CD4-positive, alpha-beta T cell treated with Interleukin-6 for 4 hours (primary cell): Measurements from ENCODE around the gene TMF1.

Source experiments
- DNase-seq: peaks from one replicate; pipeline ENCODE4 v3.0.0-alpha.2; 2020; ENCODE audit warnings: mixed read lengths

Gene TMF1

DNA sequence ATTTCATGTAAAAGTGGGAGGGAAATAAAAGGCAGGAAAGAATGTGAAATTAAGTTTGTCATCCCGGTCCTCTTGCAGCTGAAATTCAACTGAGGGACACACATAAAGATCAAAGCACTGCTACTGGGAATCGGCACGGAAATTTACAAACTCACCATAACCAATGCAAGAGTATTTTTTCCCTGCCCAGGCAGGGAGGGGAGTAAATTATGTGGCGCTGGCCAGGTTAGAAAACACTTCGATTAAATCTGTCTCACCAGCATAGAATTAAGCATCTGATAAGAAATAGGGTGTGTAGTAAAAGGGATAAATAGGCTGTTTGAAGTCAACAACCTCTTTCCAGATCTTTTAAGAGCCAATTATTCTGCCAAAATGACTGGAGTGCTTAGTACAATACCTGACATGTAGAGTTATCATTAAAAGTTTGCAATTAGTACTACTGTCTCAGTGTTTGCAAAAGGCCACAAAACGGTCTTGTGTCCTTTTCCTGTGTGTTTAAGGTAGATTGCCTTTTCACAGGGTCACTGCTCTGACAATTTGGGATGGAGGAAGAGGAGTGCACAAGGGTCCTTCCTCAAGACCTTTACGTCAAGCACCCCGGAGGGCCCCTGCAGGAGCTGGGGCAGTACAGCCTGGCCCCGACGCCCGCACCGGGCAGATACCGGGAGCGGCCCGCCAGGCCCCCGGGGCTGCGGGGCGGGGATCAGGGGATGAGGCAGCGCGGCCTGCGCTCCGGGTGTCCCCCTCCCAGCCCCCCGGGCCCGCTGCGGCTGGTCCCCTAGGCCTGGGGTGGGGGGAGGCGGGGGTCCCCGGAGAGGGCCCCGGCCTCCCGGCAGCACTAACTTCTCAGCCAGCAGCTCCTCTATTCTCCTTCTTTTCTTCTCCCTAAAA, 27.4 kb upstream of the TMF1 start:
- peak; percentile 14 for DNase-seq

DNA sequence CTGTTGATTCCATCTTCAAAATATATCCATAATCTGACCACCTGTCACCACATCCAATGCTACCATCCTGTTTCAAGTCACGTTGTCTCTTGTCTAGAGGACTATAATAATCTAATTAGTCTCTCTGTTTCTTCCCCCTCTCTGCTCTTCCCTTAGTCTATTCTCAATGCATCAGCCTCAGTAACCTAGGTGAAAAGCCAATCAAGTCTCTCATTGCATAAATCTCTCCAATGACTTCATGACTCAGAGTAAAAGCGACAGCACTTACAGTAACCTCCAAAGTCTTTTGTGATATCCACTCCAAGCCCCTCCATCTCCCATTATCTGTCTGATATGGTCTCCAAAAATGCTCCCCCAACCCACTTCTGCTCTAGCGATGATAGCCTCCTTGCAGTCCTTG, 20.8 kb upstream of the TMF1 start:
- DNase-seq = no peak

DNA sequence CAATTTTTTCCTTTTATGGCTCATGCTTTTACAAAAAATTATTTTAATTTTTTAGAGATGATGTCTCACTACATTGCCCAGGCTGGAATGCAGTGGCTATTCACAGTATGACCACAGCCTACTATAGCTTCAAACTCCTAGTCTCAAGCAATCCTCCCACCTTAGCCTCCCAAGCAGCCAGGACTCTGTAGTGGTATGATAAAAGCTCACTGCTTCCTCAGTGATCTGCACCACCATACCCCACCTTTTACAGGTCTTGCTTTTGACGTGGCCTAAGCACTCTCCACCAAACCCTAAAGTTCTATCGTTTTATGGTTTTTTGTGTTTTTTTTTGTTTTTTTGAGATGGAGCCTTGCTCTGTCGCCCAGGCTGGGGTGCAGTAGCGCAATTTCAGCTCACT, 14.0 kb upstream of the TMF1 start:
- no peak for DNase-seq

DNA sequence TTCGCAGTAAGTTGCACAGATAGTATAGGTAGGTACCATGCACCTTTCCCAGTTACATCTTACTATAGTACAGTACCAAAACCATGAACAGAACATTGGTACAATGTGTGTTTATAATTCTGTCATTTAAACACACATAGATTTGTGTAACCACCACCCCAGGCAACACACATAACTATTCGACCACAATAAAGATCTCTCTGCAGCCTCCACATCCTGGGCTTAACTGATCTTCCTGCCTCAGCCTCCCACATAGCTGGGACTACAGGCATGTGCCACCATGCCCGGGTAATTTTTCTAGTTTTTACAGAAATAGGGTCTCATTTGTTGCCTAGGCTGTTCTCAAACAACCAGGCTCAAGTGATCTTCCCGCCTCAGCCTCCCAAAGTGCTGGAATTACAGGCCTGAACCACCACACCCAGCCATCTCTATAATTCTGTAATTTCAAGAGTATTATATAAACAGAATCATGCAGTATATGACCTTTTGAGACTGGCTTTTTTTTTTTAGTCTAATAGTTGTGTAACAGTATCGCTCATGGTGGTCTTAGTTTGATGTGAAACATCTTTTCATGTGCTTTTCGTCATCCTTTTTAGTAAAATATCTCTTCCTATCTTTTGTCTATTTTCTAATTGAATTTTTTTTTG, 13.3 kb upstream of the TMF1 start:
- peak; percentile 44 for DNase-seq

DNA sequence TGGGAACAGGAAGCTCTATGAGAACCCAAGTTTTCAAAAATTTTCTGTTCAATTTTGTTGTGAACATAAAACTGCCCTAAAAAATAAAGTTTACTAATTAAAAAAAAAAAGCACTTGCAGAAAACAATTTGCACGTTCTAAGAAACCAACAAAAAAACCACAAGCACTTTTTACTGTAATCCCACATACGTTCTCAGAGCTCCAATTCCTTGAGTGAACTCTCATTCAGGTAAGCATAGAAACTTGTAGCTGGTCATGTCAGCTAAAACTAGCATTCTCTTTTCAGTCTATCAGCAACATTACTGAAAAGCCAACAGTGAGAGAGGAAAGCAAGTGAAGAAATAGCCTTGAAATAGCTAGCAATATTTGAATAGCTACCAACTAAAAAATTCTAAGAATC, 11.5 kb upstream of the TMF1 start:
- no peak for DNase-seq

DNA sequence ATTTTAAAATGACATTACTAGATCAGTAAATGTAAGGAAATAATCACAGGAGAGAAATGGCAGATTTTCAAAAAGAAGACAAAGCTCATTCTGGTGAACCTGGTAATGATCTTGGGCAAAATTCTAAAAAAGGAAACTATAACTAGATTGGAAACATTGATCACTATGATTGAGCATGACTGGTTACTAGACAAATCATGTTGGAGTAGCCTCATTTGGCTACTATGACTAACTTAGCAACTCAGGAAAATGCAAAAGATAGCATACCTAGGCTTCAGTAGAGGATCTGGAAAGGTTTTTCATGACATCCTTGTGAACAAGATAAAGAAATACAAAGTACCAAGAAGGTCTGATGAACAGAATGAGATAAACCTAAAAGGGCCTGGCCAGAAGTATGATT, 7.6 kb upstream of the TMF1 start:
- DNase-seq = no peak

DNA sequence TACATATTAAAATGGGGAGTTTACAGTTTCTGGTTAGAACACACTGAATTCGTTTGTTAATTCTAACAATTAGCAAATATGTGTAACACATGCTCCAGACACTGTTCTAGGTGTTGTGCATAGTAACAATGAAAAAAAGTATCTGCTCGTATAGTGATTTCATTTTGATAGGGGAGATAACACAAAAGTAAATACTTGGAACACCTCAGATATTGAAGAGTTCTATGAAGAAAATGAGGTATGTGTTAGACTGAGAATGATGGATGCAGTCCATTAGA, 6.8 kb upstream of the TMF1 start:
- DNase-seq = no peak

DNA sequence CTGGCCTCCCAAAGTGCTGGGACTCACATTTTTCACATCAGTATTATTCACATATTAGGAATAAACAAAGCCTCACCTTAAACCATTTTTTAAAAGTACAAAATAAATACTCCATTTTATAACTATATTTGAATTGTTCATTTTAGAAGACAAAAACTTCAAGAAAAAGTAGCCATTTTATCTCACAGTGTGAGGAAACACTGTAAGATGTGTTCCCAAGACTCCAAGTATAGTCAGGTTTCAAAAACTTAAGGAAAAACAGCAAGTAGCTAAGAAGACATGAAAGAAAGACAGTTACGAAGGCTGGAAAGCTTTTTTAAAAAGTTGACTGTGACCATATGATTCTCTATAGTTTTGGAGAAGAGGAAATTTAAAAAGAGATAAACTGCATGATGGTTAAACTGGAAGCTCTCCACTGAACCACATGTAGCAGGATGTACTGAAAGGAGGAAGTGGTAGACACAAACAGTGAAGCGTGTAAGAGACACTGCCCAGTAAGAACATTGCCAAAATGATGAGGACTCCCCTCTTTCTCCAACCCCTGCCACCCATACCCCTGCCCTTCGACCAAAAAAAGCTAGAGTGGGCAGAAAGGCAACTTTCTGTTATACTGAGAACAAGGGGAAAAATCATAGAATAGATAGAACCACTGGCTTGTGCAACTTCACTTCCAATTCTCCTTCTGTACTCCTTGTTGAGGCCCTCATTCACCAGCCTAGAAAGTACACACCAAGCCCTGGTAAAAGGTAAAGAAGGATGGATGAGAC, 6.2 kb upstream of the TMF1 start:
- DNase-seq = peak; percentile 25

DNA sequence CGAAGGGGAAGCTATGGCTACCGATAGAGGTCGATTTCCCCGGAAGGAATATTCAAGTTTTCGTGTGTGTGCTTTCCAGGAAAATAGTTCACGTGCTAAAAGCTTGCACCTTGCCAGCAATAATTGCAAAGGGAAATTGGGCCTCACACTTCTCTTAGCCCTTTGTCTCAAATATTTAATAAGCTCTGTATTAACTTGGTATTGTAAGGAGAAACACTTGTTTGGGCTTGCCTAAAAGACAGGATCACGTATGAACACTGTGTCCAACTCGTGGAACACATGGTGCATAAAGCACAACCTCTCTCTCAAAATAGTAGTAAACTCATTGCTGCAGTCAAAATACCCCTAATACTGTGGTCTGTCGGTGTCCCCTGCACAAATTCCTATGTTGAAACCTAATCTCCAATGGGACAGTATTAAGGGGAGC, 352 bp upstream of the TMF1 start:
- DNase-seq = no peak

DNA sequence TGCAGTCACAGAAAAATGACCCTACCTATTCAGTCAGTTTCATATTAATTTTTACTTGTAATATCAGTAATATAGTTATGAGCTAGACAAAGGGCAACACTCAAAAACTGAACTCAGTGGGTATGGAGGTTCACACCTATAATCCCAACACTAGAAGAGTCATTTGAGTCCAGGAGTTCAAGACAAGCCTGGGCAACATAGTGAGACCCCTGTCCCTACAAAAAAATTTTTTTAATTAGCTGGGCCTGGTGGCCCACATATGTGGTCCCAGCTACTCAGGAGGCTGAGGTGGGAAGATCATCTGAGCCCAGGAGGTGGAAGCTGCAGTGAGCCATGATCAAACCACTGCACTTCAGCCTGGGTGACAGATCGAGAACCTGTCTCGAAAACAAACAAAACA, 3.1 kb downstream of the TMF1 start:
- no peak for DNase-seq

DNA sequence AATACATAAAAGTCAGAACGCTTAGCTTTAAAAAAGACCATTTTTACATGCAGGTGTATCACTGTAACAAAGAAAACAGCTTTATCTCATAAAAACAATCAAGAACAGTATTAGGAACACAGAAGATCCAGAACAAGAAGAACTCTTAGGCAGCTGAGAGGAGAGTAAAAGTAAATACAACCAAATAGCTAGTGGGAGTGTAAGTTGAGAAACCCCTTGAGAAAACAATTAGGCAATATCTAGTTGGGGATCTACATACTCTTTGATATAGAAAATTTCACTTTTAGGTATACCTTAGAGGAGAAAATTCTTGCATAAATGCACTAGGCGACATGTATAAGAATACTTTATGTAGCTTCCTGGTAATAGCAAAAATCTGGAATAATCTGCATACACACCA, 7.5 kb downstream of the TMF1 start:
- no peak for DNase-seq

DNA sequence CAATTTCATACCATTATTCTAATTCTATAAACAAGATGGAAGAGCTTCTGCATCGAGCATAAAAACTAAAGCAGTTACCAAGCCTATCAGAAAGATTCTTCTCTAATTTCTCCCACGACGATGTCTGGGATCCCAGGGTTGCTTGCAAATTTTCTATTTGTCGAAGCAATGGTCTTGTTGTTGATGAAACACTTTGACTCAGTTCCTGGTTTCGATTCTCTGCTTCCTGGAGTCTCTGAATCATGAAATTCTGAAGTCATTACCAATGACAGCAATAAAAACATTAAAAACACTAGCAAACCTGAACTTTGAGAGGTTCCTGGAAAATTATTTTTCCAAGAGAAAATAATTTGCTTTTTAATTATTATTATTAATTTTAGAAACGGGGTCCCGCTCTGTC, 18.7 kb downstream of the TMF1 start:
- DNase-seq = no peak

DNA sequence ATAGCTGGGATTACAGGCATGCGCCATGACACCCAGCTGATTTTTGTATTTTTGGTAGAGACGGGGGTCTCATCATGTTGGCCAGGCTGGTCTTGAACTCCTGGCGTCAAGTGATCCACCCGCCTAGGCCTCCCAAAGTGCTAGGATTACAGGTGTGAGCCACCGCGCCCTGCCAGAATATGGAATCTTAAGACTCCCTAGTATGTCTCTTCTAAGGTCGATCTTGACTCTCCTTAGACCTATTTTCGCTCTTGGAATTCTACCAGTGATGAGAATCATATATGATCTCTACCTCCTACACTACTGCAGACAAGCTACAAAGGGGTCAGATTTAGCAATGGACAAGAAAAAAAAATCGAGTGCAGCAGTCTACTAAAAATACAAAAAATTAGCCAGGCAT, 19.4 kb downstream of the TMF1 start:
- DNase-seq = no peak

DNA sequence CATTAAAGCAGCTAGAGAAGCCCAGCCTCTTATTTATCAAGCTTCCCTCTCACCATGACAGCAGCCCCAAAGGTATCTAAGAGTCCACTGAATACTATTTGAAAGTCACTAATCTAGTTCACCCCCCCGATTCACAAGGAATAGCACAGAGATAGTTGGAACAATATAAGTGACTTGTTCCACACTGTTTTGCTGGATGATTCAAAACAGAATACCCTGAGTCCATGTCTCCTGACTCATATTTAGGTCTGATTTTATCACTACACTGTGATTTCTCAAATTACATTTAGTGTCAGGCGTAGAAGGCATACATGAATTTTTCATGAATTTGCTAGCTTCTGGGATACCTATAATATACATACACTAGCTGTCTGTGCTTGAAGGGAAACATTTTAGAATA, 20.0 kb downstream of the TMF1 start:
- no peak for DNase-seq

DNA sequence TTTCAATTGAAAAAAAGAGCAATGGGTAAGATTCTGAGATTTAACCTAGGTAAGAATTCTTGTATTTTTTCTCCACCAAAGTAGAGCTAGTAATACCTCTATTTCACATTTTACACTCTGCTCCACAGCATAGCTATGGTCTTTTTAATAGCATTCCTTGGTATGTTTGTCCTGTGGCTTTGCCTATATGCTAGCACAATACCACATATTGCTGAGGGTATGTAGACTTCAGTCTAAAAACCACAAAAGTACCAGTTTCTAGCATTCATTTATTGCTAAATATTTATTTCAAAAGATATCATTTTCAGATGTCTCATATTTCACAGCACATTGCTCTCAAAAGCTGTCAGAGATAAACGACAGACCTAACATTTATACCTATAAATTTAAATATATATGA, 20.5 kb downstream of the TMF1 start:
- DNase-seq = no peak

DNA sequence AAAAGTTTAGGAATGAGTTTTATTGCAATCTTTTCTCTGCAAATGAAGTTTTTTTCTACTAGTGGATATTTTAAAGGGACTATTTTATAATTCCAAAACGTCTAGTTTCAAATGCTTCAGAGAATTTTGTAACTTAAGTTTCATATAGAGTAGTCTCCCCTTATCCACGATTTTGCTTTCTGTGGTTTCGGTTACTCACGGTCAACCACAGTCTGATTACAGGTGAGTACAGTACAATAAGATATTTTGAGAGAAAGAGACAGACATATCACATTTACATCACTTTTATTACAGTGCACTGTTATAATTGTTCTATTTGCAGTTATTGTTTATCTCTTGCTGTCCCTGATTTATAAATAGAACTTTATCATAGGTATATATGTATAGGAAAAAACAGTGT, 31.3 kb downstream of the TMF1 start:
- DNase-seq = no peak

DNA sequence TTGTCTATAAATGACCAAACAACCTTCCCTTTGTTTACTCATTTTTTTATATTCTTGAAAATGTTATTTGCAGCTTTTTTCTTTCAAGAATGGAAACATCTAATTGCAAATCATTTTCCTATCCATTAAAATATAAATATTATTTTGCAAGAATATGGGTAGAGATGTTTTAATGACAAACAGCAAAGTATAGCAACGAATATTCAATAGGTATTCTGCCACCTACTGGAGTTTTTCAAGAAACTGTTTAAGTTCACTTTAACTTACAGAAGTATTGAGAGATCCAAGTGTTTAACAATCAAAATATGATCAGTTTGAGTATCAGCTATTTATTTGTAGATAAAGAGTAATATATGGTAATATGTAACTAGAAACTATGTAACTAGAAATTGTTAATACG, 31.7 kb downstream of the TMF1 start:
- DNase-seq = no peak

DNA sequence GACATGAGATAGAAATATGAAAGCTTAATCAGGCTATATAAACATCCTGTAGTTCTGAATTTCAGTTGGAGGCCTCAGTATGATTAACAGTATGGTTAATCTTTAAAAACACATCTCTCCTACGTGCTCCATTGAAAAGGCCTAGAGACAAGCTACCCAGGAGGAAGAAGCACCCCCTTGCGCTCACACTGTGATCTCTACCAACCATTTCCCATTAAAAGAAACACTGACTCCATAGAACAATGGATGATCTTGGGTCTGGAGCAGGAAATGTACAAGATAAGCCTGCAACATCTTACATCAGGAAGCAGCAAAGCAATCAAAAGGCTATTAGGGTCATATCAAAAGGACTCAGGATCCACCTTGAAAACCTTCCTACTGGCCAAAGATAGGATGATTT, 35.2 kb downstream of the TMF1 start:
- no peak for DNase-seq

DNA sequence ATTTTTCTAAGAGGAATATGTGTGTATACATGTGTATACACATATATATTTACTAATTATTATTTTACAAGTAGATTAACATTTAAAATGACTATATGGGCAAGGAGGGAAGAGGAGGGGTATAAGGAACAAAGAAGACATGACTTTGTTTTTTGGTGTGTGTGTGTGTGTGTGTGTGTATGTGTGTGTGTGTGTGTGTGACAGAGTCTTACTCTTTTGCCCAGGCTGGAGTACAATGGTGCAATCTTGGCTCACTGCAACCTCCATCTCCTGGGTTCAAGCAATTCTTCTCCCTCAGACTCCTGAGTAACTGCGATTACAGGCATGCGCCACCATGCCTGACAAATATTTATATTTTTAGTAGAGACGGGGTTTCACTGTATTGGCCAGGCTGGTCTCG, 36.0 kb downstream of the TMF1 start:
- DNase-seq = no peak

DNA sequence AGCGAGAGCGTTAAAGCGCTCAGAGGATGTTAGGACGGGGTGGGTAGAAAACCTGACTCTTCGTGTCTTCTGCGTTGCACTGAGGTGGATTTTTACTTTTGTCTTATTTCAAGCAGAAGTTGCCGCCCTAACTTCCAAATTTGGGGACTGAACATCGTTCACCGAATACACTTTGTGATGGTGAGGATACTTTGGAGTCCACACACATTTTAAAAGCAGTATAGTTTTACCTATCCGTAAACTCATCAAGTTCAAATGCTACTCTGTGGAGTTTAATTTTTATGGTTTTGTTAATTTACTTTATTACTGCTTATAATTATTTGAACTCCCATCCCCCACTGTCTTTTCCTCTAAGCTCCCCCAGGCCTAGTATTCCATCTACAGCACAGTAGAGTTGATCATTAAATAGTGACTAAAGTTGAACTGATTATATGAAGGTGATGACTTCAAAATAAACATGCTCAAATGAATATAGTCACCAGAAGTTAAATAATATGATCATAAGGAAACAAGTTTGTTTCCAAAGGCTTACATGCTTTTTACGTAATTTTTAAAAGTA, 38.0 kb downstream of the TMF1 start:
- DNase-seq = no peak

DNA sequence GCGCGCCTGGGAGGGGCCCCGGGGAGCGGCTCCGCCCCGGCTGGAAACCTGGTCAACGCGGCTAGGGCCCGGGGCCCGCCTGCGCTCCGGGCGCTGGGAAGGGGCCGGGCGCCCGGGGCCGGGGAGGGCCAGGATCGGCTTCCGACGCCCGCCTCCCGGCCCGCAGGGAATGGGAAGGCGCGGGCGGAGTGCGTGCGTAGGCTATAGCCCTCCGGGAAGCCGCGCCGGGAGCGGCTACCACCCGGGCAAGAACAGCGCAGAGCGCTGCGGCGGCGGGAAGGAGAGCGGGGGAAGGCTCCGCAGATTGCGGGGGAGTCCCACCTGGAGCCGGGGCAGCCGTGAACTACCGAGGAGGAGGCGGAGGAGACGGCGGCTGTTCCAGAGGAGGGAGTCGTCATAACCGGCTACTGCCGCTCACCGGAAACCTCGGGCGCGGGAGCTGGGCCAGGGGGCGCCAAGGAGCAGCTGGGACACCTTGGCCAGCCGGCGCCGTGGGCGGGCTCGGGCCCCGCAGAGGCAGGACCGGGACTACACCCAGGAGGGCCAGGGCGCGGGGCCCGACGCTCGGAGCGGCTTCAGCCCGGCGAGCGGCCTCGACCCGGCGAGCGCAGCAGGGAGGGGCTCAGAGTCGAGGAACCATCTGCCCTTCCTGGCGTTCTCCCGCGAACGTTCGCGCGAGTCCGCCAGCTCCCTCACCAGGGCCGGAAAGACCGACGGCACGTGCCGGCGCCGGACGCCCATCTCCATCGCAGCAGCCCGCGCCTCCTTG, 38.7 kb downstream of the TMF1 start, which contains the start of gene EOGT:
EOGT (minus strand) TSS at position 432 of the 769 bp plus-strand sequence. CDS start 3,838 bp downstream, outside the sequence.
- peak; percentile 85 for DNase-seq

DNA sequence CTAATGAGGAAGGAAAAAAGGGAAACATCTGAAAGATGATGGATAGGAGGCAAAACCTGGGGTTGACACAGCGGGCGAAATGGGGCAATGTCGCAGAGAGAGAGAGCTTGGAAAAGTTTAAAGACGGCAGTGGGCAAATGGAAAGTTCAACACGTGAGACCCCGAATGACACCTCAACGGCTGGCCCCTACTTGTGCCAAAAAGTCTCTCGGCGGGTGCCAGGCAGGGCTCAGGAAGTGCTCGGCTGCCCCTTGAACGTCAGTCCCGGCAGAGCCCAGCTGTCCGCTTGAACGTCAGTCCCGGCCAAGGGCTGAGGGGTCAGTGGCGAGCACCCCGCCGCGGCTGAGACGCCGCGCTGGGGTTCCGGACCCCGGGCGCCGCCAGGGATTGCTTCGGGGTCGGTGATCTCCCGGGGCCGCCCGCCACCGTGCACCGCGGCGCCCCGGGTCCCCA, 39.3 kb downstream of the TMF1 start:
- no peak for DNase-seq
